OCI-LY7 (cell line): ENCODE measurements around the gene SERPINI1. TPM values are rescaled to one million over a fixed set of nuclear protein-coding genes. Genes with fewer than 3 reads are reported as not detected.
"Not testable (repeated sequence)": the region's sequence is repeated elsewhere in the genome, so short reads cannot be mapped to it uniquely, and the experiment has no call there.

ENCODE experiments used
- BruUV-seq: library from RNA; stranded (reverse); fragments of 400-500 nt; replicated peaks from 2 replicates; lab custom pipeline; 2021; lab: Mats Ljungman, UMichigan
- CTCF ChIA-PET: fragments of 300-600 bp; sonication (Branson Sonifier 250); formaldehyde crosslinking; loops from one replicate; lab custom pipeline; 2022; ENCODE audit warnings: antibody characterized with exemption; ENCODE audit not compliant: unreplicated experiment; lab: Charles Lee
- POLR2A ChIA-PET: fragments of 300-600 bp; sonication (Branson Sonifier 250); formaldehyde crosslinking; loops from one replicate; lab custom pipeline; 2022; ENCODE audit warnings: antibody characterized with exemption; lab: Charles Lee
- DNase-seq: peaks from one replicate; pipeline ENCODE4 v3.0.0-alpha.2; 2015; ENCODE audit warnings: low spot score
- H2AFZ ChIP-seq: fragments of 200-600 bp; sonication (generic), shearing (Covaris generic); 2 replicates; pipeline ENCODE4 v1.6.1; 2014; ENCODE audit warnings: mild to moderate bottlenecking, antibody characterized with exemption, low read length, moderate library complexity
- H3K27ac ChIP-seq: fragments of 200-600 bp; sonication (generic); 2 replicates; pipeline ENCODE4 v1.5.1; 2014; ENCODE audit warnings: mixed run types, low read depth, mild to moderate bottlenecking, moderate library complexity, low read length, inconsistent platforms; ENCODE audit not compliant: poor library complexity, severe bottlenecking
- H3K36me3 ChIP-seq: fragments of 200-600 bp; sonication (generic); 2 replicates; pipeline ENCODE4 v1.6.1; 2014; ENCODE audit warnings: mild to moderate bottlenecking, antibody characterized with exemption, low read length, moderate library complexity, mixed read lengths; ENCODE audit not compliant: insufficient read depth
- H3K4me1 ChIP-seq: fragments of 200-600 bp; sonication (generic); 2 replicates; pipeline ENCODE4 v1.5.1; 2014; ENCODE audit warnings: mild to moderate bottlenecking, low read length; ENCODE audit not compliant: insufficient read depth, poor library complexity, severe bottlenecking
- H3K4me2 ChIP-seq: fragments of 200-600 bp; sonication (generic); 2 replicates; pipeline ENCODE4 v1.6.1; 2014; ENCODE audit warnings: mild to moderate bottlenecking, low read length
- H3K4me3 ChIP-seq: fragments of 200-600 bp; sonication (generic); 2 replicates; pipeline ENCODE4 v1.5.1; 2014; ENCODE audit warnings: mild to moderate bottlenecking, low read depth, low read length; ENCODE audit not compliant: poor library complexity, severe bottlenecking
- H3K79me2 ChIP-seq: fragments of 200-600 bp; sonication (generic); 2 replicates; pipeline ENCODE4 v1.6.1; 2016; ENCODE audit warnings: low read depth, mild to moderate bottlenecking, low read length, moderate library complexity, mixed read lengths; ENCODE audit not compliant: insufficient read depth
- H3K9me2 ChIP-seq: fragments of 200-600 bp; sonication (generic); 2 replicates; pipeline ENCODE4 v1.6.1; 2016; ENCODE audit warnings: mild to moderate bottlenecking, low read length, mixed read lengths; ENCODE audit not compliant: insufficient read depth
- H3K9me3 ChIP-seq: fragments of 200-600 bp; sonication (generic); 2 replicates; pipeline ENCODE4 v1.6.1; 2014; ENCODE audit warnings: mild to moderate bottlenecking, mixed run types, low read length, mixed read lengths
- H4K20me1 ChIP-seq: fragments of 200-600 bp; sonication (generic); 2 replicates; pipeline ENCODE4 v1.6.1; 2014; ENCODE audit warnings: mild to moderate bottlenecking, antibody characterized with exemption, low read length, moderate library complexity, mixed read lengths; ENCODE audit not compliant: insufficient read depth
- CTCF ChIP-seq: fragments of 200-600 bp; sonication (generic); conservative IDR thresholded peaks from 2 replicates; pipeline ENCODE4 v1.5.1; 2014; ENCODE audit warnings: mild to moderate bottlenecking, antibody characterized with exemption, low read length, moderate library complexity, mixed read lengths
- EZH2phosphoT487 ChIP-seq: fragments of 200-600 bp; sonication (generic); IDR thresholded peaks from 2 replicates; pipeline ENCODE4 v1.6.1; 2018; ENCODE audit warnings: low read depth, borderline replicate concordance, mild to moderate bottlenecking, mixed run types, antibody characterized with exemption, low read length, moderate library complexity, mixed read lengths
- intact Hi-C: fragments of 100-400 bp; cut with micrococcal nuclease; formaldehyde crosslinking; loops from one replicate; pipeline ENCODE4 v1.10.0; 2022; ENCODE audit not compliant: unreplicated experiment
- total RNA-seq, 2 experiments: library from RNA; depleted of rRNA in 1 of 2; stranded (reverse); fragments of >200 nt in 1 of 2; shearing (Covaris generic) in 1 of 2; gene quantifications; 2 replicates each; pipeline ENCODE4 v1.2.3, GENCODE V29; 2014 to 2022

The SERPINI1 gene
- total RNA-seq, 2 experiments from 2014 or later, result 9.0 to 12.9 TPM

GRCh38 chr3:167821248-167821805 lies 85.8 kb downstream of the SERPINI1 start:
- Histone ChIP-seq H4K20me1 (no peaks in the 10 kb centered on the region), H3K27ac (no peak overlapping the region), H3K4me2 (no peak overlapping the region), H3K79me2 (no peaks in the 10 kb centered on the region), H3K4me1 (no peaks in the 10 kb centered on the region), H3K9me3 (peaks cover 17% of the 10 kb centered on the region; the same call in 1 of the 2 replicates), H3K4me3 (no peak overlapping the region), H3K36me3 (peaks cover 6% of the 10 kb centered on the region; the same call in 1 of the 2 replicates), H2AFZ (no peak overlapping the region), H3K9me2 (no peaks in the 10 kb centered on the region)
- intact Hi-C loops, result no loop called here
- no TSS peak for BruUV-seq
- DNase-seq, result no peak
- TF ChIP-seq EZH2phosphoT487 (no peak), CTCF (no peak)
- POLR2A ChIA-PET, result interaction anchor here (0.8 kb wide), 1 partner anchor 18 kb away, joined by 4 read pairs; no protein-coding TSS in a partner anchor
- CTCF ChIA-PET, result no interaction called here

DNA sequence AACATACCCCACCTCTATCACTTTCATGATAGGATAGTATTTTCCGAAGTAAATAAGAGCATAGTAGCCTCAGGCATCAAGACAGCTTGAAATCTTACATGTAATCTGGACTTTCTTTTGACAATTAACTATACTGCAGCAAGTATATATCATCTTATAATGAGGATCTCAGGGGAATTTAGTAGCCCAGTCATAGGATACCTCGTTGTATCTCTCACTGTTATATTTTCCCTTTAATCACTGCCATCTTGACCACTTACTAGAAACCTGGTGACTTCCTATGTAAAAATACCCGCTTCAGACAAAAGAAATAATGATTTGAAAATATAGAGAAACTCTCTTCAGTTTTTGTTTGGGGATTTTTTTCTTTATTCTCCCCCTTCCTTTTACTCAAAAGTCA lies 88.2 kb downstream of the SERPINI1 start:
- no peak overlapping the region for H3K4me3 ChIP-seq
- H3K9me2 ChIP-seq, result no peaks in the 10 kb centered on the region
- no peak for DNase-seq
- H3K79me2 ChIP-seq, result no peaks in the 10 kb centered on the region
- no peak overlapping the region for H3K27ac ChIP-seq
- no TSS peak for BruUV-seq
- TF ChIP-seq CTCF (no peak), EZH2phosphoT487 (no peak)
- no peaks in the 10 kb centered on the region for H4K20me1 ChIP-seq
- no peak overlapping the region for H3K4me2 ChIP-seq
- peaks cover under 1% of the 10 kb centered on the region for H3K4me1 ChIP-seq
- H3K36me3 ChIP-seq, result peaks cover 6% of the 10 kb centered on the region; the same call in 1 of the 2 replicates
- peak overlapping the region; percentile 19; the same call in 1 of the 2 replicates for H2AFZ ChIP-seq
- ChIA-PET CTCF (no interaction called here), POLR2A (no interaction called here)
- intact Hi-C loops, result no loop called here
- H3K9me3 ChIP-seq, result peaks cover 17% of the 10 kb centered on the region; the same call in 1 of the 2 replicates

DNA sequence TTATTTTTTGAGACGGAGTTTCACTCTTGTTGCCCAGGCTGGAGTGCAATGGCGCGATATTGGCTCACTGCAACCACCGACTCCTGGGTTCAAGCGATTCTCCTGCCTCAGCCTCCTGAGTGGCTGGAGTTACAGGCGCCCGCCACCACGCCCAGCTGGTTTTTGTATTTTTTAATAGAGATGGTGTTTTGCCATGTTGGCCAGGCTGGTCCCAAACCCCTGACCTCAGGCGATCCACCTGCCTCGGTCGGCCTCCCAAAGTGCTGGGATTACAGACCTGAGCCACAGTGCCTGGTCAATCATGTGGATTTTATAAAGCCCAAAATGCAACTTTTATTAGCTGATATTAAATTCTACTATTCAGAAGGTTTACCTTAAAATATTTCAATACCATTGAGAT lies 92.1 kb downstream of the SERPINI1 start:
- H4K20me1 ChIP-seq, H3K36me3 ChIP-seq, DNase-seq, H3K9me2 ChIP-seq, H3K4me3 ChIP-seq, CTCF ChIA-PET, H3K4me2 ChIP-seq, H3K27ac ChIP-seq, BruUV-seq, intact Hi-C loops, H3K9me3 ChIP-seq, H2AFZ ChIP-seq, H3K79me2 ChIP-seq: not testable (repeated sequence)
- H3K4me1 ChIP-seq, result peaks cover 28% of the 10 kb centered on the region
- POLR2A ChIA-PET, result interaction anchor here (1.6 kb wide), 1 partner anchor 48 kb away, joined by 4 read pairs; no protein-coding TSS in a partner anchor
